SH-SY5Y (cell line): ENCODE measurements around the gene ACTA2.

Experiments
- GATA2 ChIP-seq: IDR thresholded peaks from 2 replicates; pipeline ENCODE4 v1.6.1; 2011; ENCODE audit warnings: mild to moderate bottlenecking, low read depth, low read length
- GATA3 ChIP-seq: IDR thresholded peaks from 2 replicates; pipeline ENCODE4 v1.6.1; 2011; ENCODE audit warnings: low read depth, mild to moderate bottlenecking, low read length, moderate library complexity

DNA sequence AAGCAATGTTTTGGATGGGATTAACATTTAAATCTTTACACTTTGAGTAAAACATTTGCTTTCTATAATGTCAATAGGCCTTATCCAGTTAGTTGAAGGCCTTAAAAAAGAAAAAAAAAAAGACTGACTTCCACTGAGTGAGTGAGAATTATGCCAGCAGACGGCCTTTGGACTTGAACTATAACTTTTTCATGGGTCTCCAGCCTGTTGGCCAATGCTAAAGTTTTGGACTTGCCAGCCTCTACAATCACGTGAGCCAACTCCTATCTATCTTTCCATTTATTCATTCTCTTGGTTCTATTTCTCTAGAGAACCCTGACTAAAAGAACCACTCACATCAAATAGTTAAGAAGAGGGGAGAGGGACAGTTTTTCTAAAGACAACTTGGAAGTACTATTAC is 35.3 kb upstream of the ACTA2 start:
- TF ChIP-seq GATA2 (no peak), GATA3 (no peak)
